ENCODE data around the gene CDH13.
A peak's percentile ranks its signal among the peaks of the same experiment; 100 is the strongest.

CDH13 gene

GRCh38 chr16:83802135-83802534, 1175.4 kb downstream of the CDH13 start:
- DNase-seq = no peak

GRCh38 chr16:83802554-83803205, 1175.9 kb downstream of the CDH13 start:
- no peak for DNase-seq

- no peak for DNase-seq
Observed at GRCh38 chr16:83803811-83804210, 1177.0 kb downstream of the CDH13 start.

- DNase-seq = no peak
Observed at GRCh38 chr16:83804366-83804765, 1177.6 kb downstream of the CDH13 start.

GRCh38 chr16:83806036-83806435, 1179.3 kb downstream of the CDH13 start:
- DNase-seq = no peak

GRCh38 chr16:83806731-83807130, 1180.0 kb downstream of the CDH13 start:
- no peak for DNase-seq

GRCh38 chr16:83807327-83807709, 1180.5 kb downstream of the CDH13 start:
- no peak for DNase-seq

GRCh38 chr16:83807710-83808572, 1181.2 kb downstream of the CDH13 start, which contains the start of gene HSBP1:
Gene HSBP1, plus strand, starts transcription at chr16:83807978. Its CDS starts 99 bp downstream, at chr16:83808077.
- peak; percentile 54 for DNase-seq

- no peak for DNase-seq
Observed at GRCh38 chr16:83808573-83809014, 1181.8 kb downstream of the CDH13 start.

GRCh38 chr16:83809092-83809491, 1182.3 kb downstream of the CDH13 start:
- no peak for DNase-seq

GRCh38 chr16:83810901-83811300, 1184.1 kb downstream of the CDH13 start:
- no peak for DNase-seq

GRCh38 chr16:83813823-83814658, 1187.3 kb downstream of the CDH13 start:
- DNase-seq = no peak

GRCh38 chr16:83814659-83814985, 1187.9 kb downstream of the CDH13 start:
- DNase-seq = no peak

- DNase-seq = no peak
Observed at GRCh38 chr16:83817022-83817421, 1190.3 kb downstream of the CDH13 start.

- DNase-seq = no peak
Observed at GRCh38 chr16:83818276-83818675, 1191.5 kb downstream of the CDH13 start.

GRCh38 chr16:83819361-83819760, 1192.6 kb downstream of the CDH13 start:
- no peak for DNase-seq

- DNase-seq = no peak
Observed at GRCh38 chr16:83826146-83826913, 1199.6 kb downstream of the CDH13 start.

- no peak for DNase-seq
Observed at GRCh38 chr16:83830091-83830768, 1203.5 kb downstream of the CDH13 start.

- DNase-seq = no peak
Observed at GRCh38 chr16:83830769-83831455, 1204.1 kb downstream of the CDH13 start.

- no peak for DNase-seq
Observed at GRCh38 chr16:83831456-83831987, 1204.8 kb downstream of the CDH13 start.

GRCh38 chr16:83833921-83834320, 1207.2 kb downstream of the CDH13 start:
- DNase-seq = no peak
